Peyer's patch (tissue), 4 donors: ENCODE data around the gene PHPT1. TPM values are rescaled to one million over a fixed set of nuclear protein-coding genes. Genes with fewer than 3 reads are reported as not detected.
"Not testable (repeated sequence)": the region's sequence is repeated elsewhere in the genome, so short reads cannot be mapped to it uniquely, and the experiment has no call there.

Source experiments
- DNase-seq, 3 donors: peaks; one replicate each; pipeline ENCODE4 v3.0.0-alpha.2; 2017 to 2019
- H3K27ac ChIP-seq, 4 donors: fragments of 200-600 bp; sonication (generic); one replicate each; pipeline ENCODE4 v1.5.1; 2016 to 2019
- H3K27me3 ChIP-seq, 2 donors: fragments of 200-600 bp; sonication (generic); one replicate each; pipeline ENCODE4 v1.5.1; 2019
- H3K36me3 ChIP-seq, 3 donors: fragments of 200-600 bp; sonication (generic); one replicate each; pipeline ENCODE4 v1.5.1; 2016 to 2019
- H3K4me1 ChIP-seq, 4 donors: fragments of 200-600 bp; sonication (generic); one replicate each; pipeline ENCODE4 v1.5.1; 2016 to 2019
- H3K4me3 ChIP-seq, 4 donors: fragments of 200-600 bp; sonication (generic); 1 replicate in 3 of 4; 2 replicates in 1 of 4; pipeline ENCODE4 v1.5.1; 2016 to 2019; ENCODE audit warnings: mild to moderate bottlenecking in 1 of 4
- H3K9me3 ChIP-seq, 4 donors: fragments of 200-600 bp; sonication (generic); one replicate each; pipeline ENCODE4 v1.5.1; 2016 to 2019; ENCODE audit warnings: mild to moderate bottlenecking in 1 of 4
- POLR2A ChIP-seq, 2 donors: fragments of 450-650 bp; IDR thresholded peaks; one replicate each; pipeline ENCODE4 v1.5.1; 2017; ENCODE audit warnings: antibody characterized with exemption in 2 of 2, mild to moderate bottlenecking in 2 of 2, moderate library complexity in 2 of 2
- total RNA-seq, 4 donors: library from RNA; depleted of rRNA; stranded (reverse); fragments of >200 nt; gene quantifications; one replicate each; pipeline ENCODE4 v1.1.0, GENCODE V29; 2016
- TF ChIP-seq, protein P1 (sequence below), 6 experiments: fragments of 450-650 bp in 4 of 6; fragments of 200-600 bp in 2 of 6; sonication (generic) in 1 of 6; IDR thresholded peaks; one replicate each; pipeline ENCODE4 v1.5.1; 2017 to 2019; ENCODE audit warnings: antibody characterized with exemption in 6 of 6, mild to moderate bottlenecking in 3 of 6, moderate library complexity in 1 of 6

PHPT1 gene
- total RNA-seq, 4 donors from 2014 or later: 66.0 to 120 (median 96.5) TPM

DNA sequence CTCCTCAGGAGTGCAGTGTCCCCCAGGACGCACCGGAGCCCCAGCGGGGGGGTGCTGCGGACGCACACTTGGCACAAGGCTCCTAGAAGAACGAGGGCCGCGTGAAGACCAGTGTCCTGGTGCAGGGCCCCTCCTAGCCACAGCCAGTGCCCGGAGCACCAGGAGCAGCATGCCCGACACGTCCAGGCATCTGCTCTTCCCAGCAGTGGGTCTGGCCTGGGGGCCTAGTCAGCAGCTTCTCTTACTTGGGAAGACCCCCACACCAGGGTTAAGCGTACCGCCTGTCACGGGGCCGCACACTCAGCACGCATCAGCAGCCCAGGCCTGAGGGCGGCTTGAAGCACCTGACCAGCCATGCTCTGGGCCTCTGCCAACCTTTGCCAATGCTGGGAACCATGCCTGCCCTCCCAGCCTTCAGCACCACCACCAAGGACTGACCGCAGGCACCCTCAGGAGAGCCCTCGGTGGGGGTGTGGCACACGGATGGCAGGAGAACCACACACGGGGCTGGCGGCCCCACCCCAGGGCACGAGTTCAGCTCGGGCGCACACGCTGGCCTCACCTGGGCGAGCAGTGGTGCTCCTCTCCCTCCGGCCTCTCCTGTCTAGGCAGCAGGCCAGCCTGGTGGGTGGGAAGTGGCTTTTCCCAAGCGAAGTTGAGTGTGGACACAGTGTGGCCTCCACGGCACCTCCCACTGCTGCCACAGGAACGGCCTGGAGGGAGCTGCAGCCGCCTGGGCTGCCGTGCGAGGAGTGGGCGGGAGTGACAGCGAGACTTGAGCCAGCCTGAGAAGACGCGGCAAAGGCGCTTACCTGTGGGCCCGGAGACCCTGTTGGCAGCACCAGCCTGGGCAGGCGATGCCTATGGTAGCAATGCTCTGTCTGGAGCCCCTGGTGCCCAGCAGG, 19.0 kb upstream of the PHPT1 start:
- TF ChIP-seq POLR2A (IDR thresholded peaks at IDR 0.05): no peak
- TF ChIP-seq, protein P1, sequence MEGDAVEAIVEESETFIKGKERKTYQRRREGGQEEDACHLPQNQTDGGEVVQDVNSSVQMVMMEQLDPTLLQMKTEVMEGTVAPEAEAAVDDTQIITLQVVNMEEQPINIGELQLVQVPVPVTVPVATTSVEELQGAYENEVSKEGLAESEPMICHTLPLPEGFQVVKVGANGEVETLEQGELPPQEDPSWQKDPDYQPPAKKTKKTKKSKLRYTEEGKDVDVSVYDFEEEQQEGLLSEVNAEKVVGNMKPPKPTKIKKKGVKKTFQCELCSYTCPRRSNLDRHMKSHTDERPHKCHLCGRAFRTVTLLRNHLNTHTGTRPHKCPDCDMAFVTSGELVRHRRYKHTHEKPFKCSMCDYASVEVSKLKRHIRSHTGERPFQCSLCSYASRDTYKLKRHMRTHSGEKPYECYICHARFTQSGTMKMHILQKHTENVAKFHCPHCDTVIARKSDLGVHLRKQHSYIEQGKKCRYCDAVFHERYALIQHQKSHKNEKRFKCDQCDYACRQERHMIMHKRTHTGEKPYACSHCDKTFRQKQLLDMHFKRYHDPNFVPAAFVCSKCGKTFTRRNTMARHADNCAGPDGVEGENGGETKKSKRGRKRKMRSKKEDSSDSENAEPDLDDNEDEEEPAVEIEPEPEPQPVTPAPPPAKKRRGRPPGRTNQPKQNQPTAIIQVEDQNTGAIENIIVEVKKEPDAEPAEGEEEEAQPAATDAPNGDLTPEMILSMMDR (IDR thresholded peaks at IDR 0.05): no peak

DNA sequence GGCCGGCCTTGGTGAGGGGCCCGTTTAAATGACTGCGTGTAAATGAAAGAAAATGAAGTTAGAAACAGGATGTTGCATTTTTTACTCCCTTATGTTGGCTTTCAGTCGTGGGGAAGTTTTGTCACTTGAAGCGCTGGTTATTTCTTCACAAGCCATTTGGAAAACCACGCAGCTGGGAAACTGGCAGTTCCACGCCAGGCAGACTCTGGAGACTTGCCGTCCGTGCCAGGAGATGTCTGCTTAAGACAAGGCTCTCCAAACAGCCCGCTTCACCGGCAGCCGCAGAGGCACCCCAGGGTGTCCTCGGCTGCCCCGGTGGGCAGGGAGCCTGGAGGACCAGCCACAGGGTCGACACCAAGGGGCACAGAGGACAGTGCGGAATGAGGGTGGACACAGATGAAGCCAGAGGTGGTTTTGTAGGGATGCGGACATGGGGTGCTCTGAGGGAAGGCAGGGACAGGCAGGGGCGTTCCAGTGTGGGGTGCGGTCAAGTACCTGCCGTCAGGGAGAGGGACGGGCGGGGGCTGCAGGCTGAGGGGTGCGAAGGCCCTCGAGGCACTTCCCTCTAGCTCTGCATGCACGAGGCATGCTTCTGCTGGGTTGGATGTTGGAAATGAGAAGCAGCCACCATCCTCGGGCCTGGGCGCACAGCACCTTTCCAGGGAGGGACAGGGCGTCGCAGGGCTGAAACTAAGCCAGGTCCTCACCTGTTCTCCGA, 18.0 kb upstream of the PHPT1 start:
- TF ChIP-seq, protein P1 (IDR thresholded peaks at IDR 0.05): no peak
- TF ChIP-seq POLR2A (IDR thresholded peaks at IDR 0.05): no peak
- Histone ChIP-seq H3K9me3 (no peaks in the 10 kb centered on the region), H3K4me3 (no peak overlapping the region), H3K36me3 (peaks cover 0 to 68% (median 0%) of the 10 kb centered on the region in 3 donors), H3K27me3 (no peaks in the 10 kb centered on the region), H3K27ac (no peak overlapping the region), H3K4me1 (no peaks in the 10 kb centered on the region)
- no peak for DNase-seq

More for the DNA sequence above, 19.0 kb upstream of the PHPT1 start:
- no peaks in the 10 kb centered on the region for H3K4me1 ChIP-seq
- H3K36me3 ChIP-seq: peaks cover 0 to 75% (median 0%) of the 10 kb centered on the region in 3 donors
- H3K27ac ChIP-seq: no peak overlapping the region
- H3K27me3 ChIP-seq: no peaks in the 10 kb centered on the region
- H3K4me3 ChIP-seq: no peak overlapping the region
- no peaks in the 10 kb centered on the region for H3K9me3 ChIP-seq
- no peak for DNase-seq

DNA sequence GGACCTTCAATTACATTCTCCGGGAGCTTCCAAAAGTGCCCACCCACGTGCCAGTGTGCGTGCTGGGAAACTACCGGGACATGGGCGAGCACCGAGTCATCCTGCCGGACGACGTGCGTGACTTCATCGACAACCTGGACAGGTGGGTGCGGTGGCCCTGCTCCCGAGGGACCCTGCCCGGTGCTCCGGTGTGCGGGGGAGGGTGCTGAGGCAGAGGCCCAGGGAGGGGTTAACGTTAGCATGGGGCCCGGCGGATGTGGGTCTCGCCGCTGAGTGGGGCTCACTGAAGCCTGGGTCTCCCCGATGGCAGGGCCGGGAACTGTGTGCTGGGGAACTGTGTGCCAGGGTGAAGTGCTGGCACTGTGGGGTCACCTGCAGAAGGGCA, 17.5 kb upstream of the PHPT1 start:
- TF ChIP-seq, protein P1 (IDR thresholded peaks at IDR 0.05): no peak
- no peak for TF ChIP-seq POLR2A (IDR thresholded peaks at IDR 0.05)

DNA sequence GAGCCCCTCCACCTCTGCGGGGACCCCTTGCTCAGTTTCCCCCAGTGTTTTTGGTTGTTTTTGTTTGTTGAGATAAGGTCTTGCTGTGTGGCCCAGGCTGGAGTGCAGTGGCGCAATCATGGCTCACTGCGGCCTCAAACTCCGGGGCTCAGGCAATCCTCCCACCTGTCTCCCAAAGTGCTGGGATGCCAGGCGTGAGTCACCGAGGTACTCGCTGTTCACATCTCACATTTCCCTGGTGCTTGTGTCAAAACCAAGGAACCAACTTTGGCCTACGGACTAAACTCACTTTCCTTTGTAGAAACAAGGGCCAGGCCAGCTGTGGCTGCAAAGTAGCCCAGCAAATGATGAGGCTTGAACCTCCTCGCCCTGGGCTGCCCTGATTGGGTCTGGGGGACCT, 16.6 kb upstream of the PHPT1 start:
- H3K27me3 ChIP-seq: no peaks in the 10 kb centered on the region
- H3K36me3 ChIP-seq: peaks cover 0 to 64% (median 0%) of the 10 kb centered on the region in 3 donors
- no peak overlapping the region for H3K27ac ChIP-seq
- no peaks in the 10 kb centered on the region for H3K4me1 ChIP-seq
- H3K4me3 ChIP-seq: no peak overlapping the region
- TF ChIP-seq, protein P1 (IDR thresholded peaks at IDR 0.05): no peak
- no peak for TF ChIP-seq POLR2A (IDR thresholded peaks at IDR 0.05)
- no peaks in the 10 kb centered on the region for H3K9me3 ChIP-seq
- DNase-seq: no peak

More for the DNA sequence above, 17.5 kb upstream of the PHPT1 start:
- Histone ChIP-seq H3K27me3 (no peaks in the 10 kb centered on the region), H3K27ac (no peak overlapping the region), H3K4me3 (no peak overlapping the region), H3K4me1 (no peaks in the 10 kb centered on the region), H3K36me3 (peaks cover 0 to 68% (median 0%) of the 10 kb centered on the region in 3 donors), H3K9me3 (no peaks in the 10 kb centered on the region)
- no peak for DNase-seq

DNA sequence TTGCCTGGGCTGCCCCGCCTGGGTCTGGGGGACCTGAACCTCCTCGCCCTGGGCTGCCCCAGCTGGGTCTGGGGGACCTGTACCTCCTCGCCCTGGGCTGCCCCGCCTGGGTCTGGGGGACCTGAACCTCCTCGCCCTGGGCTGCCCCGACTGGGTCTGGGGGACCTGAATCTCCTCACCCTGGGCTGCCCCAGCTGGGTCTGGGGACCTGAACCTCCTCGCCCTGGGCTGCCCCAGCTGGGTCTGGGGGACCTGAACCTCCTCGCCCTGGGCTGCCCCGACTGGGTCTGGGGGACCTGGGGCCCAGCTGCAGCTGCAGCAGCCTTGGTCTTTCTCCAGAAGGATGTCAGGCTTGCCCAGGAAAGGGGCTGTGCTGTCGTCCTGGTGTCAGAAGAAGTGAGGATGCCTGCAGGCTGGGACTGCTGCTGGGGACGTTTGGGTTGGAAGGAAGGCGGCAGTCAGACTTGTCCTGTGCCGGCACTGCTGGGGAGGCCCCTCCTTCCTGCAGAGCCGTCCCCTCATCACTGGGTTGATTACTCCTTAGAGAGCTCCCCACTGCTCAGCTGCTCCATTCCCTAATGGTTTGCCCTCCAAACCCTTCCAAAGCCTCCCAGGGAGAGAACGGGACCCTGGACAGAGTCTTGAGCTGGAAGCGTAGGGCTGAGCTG, 15.7 kb upstream of the PHPT1 start:
- not testable (repeated sequence) for H3K27me3 ChIP-seq, H3K9me3 ChIP-seq, DNase-seq, H3K4me1 ChIP-seq, H3K4me3 ChIP-seq, H3K27ac ChIP-seq
- H3K36me3 ChIP-seq: peaks cover 0 to 64% (median 0%) of the 10 kb centered on the region in 3 donors
